ENCODE measurements around the gene GAS1.

The GAS1 gene

DNA sequence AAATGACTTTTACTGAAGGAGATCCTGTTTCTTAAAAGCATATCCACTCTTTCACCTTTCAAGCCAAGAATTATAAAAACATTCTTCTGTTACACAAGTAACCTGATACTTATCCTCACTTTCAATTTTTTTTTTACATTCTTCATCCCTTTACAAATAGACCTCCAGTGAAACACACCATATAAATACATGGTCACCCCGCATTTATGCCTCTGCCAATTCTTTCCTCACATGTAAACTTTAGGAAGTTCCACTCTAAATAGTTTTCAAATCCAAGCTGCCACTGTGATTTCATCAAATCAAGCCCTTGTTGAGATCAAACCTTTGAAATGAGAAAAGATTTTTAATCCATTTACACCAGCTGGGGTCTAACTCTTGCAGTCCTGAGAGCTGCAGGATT, 40.0 kb downstream of the GAS1 start:
- TF ChIP-seq, protein P1, sequence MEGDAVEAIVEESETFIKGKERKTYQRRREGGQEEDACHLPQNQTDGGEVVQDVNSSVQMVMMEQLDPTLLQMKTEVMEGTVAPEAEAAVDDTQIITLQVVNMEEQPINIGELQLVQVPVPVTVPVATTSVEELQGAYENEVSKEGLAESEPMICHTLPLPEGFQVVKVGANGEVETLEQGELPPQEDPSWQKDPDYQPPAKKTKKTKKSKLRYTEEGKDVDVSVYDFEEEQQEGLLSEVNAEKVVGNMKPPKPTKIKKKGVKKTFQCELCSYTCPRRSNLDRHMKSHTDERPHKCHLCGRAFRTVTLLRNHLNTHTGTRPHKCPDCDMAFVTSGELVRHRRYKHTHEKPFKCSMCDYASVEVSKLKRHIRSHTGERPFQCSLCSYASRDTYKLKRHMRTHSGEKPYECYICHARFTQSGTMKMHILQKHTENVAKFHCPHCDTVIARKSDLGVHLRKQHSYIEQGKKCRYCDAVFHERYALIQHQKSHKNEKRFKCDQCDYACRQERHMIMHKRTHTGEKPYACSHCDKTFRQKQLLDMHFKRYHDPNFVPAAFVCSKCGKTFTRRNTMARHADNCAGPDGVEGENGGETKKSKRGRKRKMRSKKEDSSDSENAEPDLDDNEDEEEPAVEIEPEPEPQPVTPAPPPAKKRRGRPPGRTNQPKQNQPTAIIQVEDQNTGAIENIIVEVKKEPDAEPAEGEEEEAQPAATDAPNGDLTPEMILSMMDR (conservative IDR thresholded peaks at IDR 0.05; ENCODE audit: low read length) = no peak
- no peak overlapping the region for H3K4me3 ChIP-seq (ENCODE audit: low read length)
- no peak for DNase-seq (ENCODE audit: low read depth)

DNA sequence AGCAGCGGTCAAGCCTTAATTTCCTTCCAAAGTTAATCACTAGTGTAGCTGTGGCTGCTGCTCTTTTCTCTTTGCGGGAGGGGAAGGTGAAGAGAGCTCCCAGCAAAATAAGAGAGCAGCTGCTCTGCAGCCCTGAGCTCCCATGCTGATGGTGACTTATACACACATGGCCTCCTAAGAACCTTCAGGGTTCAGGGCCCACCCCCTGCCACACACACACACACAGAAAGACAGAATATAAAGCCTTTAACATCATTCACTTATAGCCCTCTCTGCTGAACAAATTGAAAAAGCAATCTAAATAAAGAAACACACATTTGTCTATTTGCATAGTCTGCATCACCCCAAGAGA, 43.6 kb downstream of the GAS1 start:
- DNase-seq (ENCODE audit: low read depth) = no peak
- H3K4me3 ChIP-seq (ENCODE audit: low read length) = no peak overlapping the region
- TF ChIP-seq, protein P1 (conservative IDR thresholded peaks at IDR 0.05; ENCODE audit: low read length) = no peak

DNA sequence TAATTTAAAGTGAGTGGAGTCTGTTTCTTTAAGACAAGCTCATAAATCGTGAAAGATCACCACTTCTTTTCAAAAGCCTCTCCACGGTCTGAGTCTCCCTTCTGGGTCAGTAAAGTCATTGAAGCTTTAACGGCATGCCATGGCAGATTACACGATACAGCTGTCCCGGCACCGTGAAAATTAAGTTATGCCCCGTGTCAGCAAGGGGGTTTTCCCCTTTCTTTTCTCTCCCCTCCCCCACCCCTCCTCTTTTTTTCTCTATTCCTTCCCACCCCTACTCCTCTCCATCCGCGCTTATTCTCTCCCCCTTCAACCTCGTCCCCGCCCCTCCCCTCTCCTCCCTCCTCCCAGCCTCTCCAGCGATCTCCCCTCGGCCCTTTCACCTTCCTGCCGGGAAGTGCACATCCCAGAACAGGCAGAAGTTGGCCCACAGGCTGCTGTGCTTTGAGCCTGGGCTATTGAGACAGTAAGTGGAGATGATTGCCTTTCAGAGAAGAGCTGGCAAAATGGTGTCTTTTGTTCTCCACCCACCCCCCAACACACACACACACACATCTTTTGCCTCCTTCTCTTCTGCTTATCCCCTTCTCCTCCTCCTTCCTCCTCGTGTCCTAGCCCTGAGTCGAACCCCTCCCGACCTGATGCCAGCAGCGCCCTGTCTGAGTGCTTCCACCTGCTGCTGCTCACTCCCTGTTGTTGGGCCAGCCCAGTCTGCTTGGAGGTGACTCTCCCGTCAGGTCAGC, 44.1 kb downstream of the GAS1 start:
- TF ChIP-seq, protein P1 (conservative IDR thresholded peaks at IDR 0.05; ENCODE audit: low read length) = no peak
- no peak for DNase-seq (ENCODE audit: low read depth)
- H3K4me3 ChIP-seq (ENCODE audit: low read length) = peak overlapping the region; percentile 29

DNA sequence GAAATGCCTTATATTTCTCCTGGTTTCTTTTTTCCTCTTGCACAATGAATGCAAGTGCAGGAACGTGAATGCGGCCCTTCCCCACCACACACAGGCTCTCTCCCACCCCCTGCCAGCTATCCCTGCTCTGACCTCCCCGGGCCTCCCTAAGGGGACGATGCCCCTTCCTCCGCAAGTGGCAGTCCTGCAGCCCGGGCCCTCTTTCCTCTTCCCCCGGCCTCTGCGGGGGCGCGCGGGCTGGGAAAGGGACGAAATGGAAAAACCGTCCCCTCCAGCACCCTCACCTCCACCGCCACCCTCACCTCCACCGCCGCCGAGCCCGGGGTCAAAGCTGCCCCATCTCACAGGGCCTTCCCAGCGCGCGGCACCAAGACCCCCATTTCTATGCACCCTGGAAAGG, 44.7 kb downstream of the GAS1 start:
- TF ChIP-seq, protein P1 (conservative IDR thresholded peaks at IDR 0.05; ENCODE audit: low read length) = no peak
- H3K4me3 ChIP-seq (ENCODE audit: low read length) = peak overlapping the region; percentile 29; the same call in 1 of the 2 replicates
- no peak for DNase-seq (ENCODE audit: low read depth)

DNA sequence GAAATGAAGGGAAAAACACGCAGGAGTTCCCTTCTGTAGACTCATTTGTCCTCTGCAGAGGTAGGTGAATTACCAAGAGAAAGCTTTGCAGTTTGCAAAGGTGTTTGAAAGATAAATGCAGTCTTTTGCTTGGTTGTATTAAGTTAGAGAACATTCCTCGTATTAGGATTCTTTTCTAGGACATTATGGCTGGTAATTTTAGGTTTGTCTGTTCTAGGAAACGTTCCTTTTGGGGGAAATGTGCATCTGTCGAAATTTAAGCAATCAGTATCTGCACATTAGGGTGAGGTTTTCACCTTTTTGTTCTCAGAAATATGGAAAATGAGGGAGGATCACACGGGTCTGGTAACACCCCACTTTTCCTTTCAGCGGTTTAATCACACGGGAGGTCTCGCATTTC, 45.1 kb downstream of the GAS1 start:
- DNase-seq (ENCODE audit: low read depth) = no peak
- TF ChIP-seq, protein P1 (conservative IDR thresholded peaks at IDR 0.05; ENCODE audit: low read length) = no peak
- H3K4me3 ChIP-seq (ENCODE audit: low read length) = no peak overlapping the region

DNA sequence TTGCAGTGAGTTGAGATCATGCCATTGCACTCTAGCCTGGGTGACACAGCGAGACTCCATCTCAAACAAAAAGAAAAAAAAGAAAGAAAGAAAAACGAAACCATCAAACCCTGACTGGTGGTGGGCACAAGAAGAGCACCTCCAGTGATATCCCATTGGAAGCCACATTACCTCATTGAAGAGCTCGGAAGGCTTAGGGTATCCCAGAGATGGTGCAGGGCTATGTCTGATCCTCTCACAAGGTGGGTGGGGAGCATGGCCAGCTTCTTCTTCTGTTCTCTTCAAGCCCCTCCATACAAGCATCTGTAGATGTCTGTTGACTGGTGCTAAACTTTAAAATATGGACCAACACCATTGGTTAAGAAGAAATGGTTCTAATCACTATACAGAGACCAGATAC, 45.8 kb downstream of the GAS1 start:
- TF ChIP-seq, protein P1 (conservative IDR thresholded peaks at IDR 0.05; ENCODE audit: low read length) = no peak
- no peak for DNase-seq (ENCODE audit: low read depth)
- H3K4me3 ChIP-seq (ENCODE audit: low read length) = no peak overlapping the region
